Measurements from ENCODE around the gene LSM8.
"Not testable (repeated sequence)": the region's sequence is repeated elsewhere in the genome, so short reads cannot be mapped to it uniquely, and the experiment has no call there.

Gene LSM8

GRCh38 chr7:118202061-118202460, 18.1 kb downstream of the LSM8 start:
- no peak overlapping the region for H3K4me3 ChIP-seq (ENCODE audit: low read depth, low read length)

GRCh38 chr7:118214051-118214832, 30.3 kb downstream of the LSM8 start:
- no peak overlapping the region for H3K4me3 ChIP-seq (ENCODE audit: low read depth, low read length)

DNA sequence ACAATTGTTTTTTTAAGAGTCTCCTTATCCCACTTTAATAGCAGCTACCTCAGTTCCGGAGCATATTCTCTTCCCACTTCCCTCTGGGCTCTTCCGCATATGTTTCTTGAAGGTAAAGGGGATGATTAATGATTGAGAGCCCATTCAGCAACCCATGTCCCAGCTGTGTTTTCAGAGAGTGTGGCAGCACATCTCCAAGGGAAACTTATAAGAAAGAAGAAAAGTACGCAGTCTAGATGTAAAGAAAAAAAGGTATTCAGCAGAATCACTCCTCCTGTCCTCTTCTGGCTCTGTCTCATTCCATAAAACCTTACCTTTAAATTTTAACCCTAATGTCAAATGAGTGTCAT, 30.8 kb downstream of the LSM8 start:
- no peak overlapping the region for H3K4me3 ChIP-seq (ENCODE audit: low read depth, low read length)

DNA sequence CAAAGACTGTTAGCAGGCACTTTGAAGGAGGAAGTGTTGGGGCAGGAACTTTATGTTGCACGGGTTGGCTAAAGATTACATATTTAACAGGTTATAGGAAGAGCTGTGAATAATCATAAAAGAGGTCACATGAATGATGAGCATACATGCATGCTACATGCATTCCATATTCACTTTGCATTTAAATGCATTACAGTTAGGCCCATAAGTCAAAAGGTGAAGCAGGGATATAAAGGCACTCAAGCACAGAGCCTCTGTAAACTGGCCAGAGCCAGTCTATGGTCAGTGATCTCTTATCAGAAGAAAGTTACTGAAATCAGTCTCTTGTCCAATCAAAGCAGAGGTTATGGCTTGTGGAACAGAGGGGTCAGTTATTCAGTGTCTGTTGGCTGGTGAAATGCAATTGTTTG, 33.3 kb downstream of the LSM8 start:
- H3K4me3 ChIP-seq (ENCODE audit: low read depth, low read length) = no peak overlapping the region

GRCh38 chr7:118218413-118219156, 34.6 kb downstream of the LSM8 start:
- H3K4me3 ChIP-seq (ENCODE audit: low read depth, low read length) = no peak overlapping the region

GRCh38 chr7:118219157-118219512, 35.2 kb downstream of the LSM8 start:
- no peak overlapping the region for H3K4me3 ChIP-seq (ENCODE audit: low read depth, low read length)

- H3K4me3 ChIP-seq (ENCODE audit: low read depth, low read length) = no peak overlapping the region
These were observed 36.6 kb downstream of the LSM8 start for GRCh38 chr7:118220583-118220982.

GRCh38 chr7:118222591-118222990, 38.6 kb downstream of the LSM8 start:
- no peak overlapping the region for H3K4me3 ChIP-seq (ENCODE audit: low read depth, low read length)

GRCh38 chr7:118224521-118224920, 40.6 kb downstream of the LSM8 start, which contains the start of gene ANKRD7:
Gene ANKRD7, plus strand, starts transcription at chr7:118224704. Its CDS starts 127 bp downstream, at chr7:118224831.
- H3K4me3 ChIP-seq (ENCODE audit: low read depth, low read length) = no peak within 1 kb of the TSS

DNA sequence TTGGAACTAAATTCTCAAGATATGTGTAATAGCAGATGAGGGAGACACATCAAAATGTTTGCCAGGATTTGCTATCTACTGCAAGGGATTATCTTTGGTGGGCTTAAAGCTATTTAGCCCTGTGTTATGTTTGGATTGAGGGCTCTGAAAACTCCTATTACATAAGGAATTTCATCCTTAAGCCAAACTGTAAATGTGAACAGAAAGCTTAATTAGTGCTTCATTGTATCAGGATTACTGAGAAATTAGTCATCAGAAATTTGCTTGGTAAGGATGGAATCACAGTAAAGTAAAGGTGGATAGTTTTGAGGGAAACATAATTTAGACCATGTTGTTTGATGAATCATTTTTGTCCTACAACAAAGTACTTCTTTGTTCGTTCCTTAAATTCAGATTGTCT, 48.9 kb downstream of the LSM8 start:
- no peak overlapping the region for H3K4me3 ChIP-seq (ENCODE audit: low read depth, low read length)

DNA sequence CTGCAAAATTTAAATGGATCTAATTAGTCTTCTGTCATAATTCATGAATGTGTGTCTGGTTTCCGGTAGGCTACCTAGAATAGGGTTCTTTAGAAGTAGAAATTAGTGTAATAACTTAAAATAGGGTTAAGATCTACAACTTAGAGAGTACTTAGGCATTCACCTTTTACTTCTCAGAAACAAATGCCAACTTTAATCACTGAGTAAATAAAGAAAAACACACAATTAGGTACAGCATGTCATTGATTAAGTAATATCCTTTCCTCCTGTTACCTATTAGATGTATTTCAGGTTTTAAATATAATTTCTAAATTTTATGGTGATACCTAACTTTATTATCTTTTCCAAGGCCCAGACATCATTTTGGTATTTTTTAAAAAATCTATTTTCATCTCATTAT, 49.8 kb downstream of the LSM8 start:
- no peak overlapping the region for H3K4me3 ChIP-seq (ENCODE audit: low read depth, low read length)

GRCh38 chr7:118239014-118239413, 55.0 kb downstream of the LSM8 start:
- H3K4me3 ChIP-seq (ENCODE audit: low read depth, low read length) = no peak overlapping the region

- not testable (repeated sequence) for H3K4me3 ChIP-seq (ENCODE audit: low read depth, low read length)
These were observed 56.4 kb downstream of the LSM8 start for GRCh38 chr7:118240320-118240719.

Measured in iPS-11a (cell line).